Mammary epithelial cell (primary cell): Measurements from ENCODE around the gene NLRP6.

Experiments
- CTCF ChIP-seq, 2 donors: IDR thresholded peaks in 1 of 2; conservative IDR thresholded peaks in 1 of 2; 2 replicates each; pipeline ENCODE4 v1.5.1; 2011 to 2012; ENCODE audit warnings: inconsistent platforms in 2 of 2, low read length in 2 of 2, mild to moderate bottlenecking in 2 of 2, control low read depth in 1 of 2, low read depth in 1 of 2; ENCODE audit not compliant: insufficient read depth in 1 of 2; ENCODE audit errors: extremely low read depth in 1 of 2
- EZH2 ChIP-seq: IDR thresholded peaks from 2 replicates; pipeline ENCODE4 v1.6.1; 2012; ENCODE audit warnings: low read length, inconsistent platforms, borderline replicate concordance

- no peak for TF ChIP-seq CTCF (conservative IDR thresholded peaks at IDR 0.05 in 1 of 2, IDR thresholded peaks at IDR 0.05 in 1 of 2; ENCODE audit: extremely low read depth in 1 of 2, insufficient read depth in 1 of 2, low read depth in 1 of 2, low read length in 2 of 2)
- TF ChIP-seq EZH2 = no peak
Observed at GRCh38 chr11:294780-295179, 16.6 kb downstream of the NLRP6 start.
